HepG2 (cell line): ENCODE results near the gene YY1. TPM values are rescaled to one million over a fixed set of nuclear protein-coding genes. Genes with fewer than 3 reads are reported as not detected.

ENCODE experiments used
- CERS6 ChIP-seq: sonication (generic); formaldehyde crosslinking; IDR thresholded peaks from 2 replicates; pipeline ENCODE4 v1.5.0; 2020; ENCODE audit warnings: missing genetic modification reagents
- FOXK1 ChIP-seq: sonication (generic); formaldehyde crosslinking; IDR thresholded peaks from 2 replicates; pipeline ENCODE4 v1.4.0; 2020; ENCODE audit warnings: low read depth, missing genetic modification reagents, borderline replicate concordance
- GZF1 ChIP-seq: sonication (generic); formaldehyde crosslinking; IDR thresholded peaks from 2 replicates; pipeline ENCODE4 v1.5.1; 2020; ENCODE audit warnings: mild to moderate bottlenecking, missing genetic modification reagents
- HOXD1 ChIP-seq: sonication (generic); formaldehyde crosslinking; IDR thresholded peaks from 2 replicates; pipeline ENCODE4 v1.5.0; 2020; ENCODE audit warnings: missing genetic modification reagents
- ISL2 ChIP-seq: sonication (generic); formaldehyde crosslinking; IDR thresholded peaks from 2 replicates; pipeline ENCODE4 v1.5.0; 2020; ENCODE audit warnings: missing genetic modification reagents
- KMT2B ChIP-seq: IDR thresholded peaks from 2 replicates; pipeline ENCODE4 v1.6.1; 2016; ENCODE audit warnings: missing genetic modification reagents, missing compliant biosample characterization
- NFE2L2 ChIP-seq: fragments of 150-350 bp; IDR thresholded peaks from 2 replicates; pipeline ENCODE4 v1.6.1; 2014; ENCODE audit warnings: low read length
- PHF5A ChIP-seq: IDR thresholded peaks from one replicate; pipeline ENCODE4 v1.6.1; 2018; ENCODE audit warnings: low read depth, missing genetic modification reagents; ENCODE audit not compliant: unreplicated experiment
- PITX1 ChIP-seq: sonication (generic); formaldehyde crosslinking; IDR thresholded peaks from 2 replicates; pipeline ENCODE4 v1.5.1; 2020; ENCODE audit warnings: mild to moderate bottlenecking, missing genetic modification reagents
- TFDP1 ChIP-seq: IDR thresholded peaks from 2 replicates; pipeline ENCODE4 v1.6.1; 2016; ENCODE audit warnings: missing compliant biosample characterization, missing genetic modification reagents, borderline replicate concordance
- THYN1 ChIP-seq: sonication (generic); formaldehyde crosslinking; IDR thresholded peaks from 2 replicates; pipeline ENCODE4 v1.8.1; 2023; ENCODE audit warnings: low read depth, mild to moderate bottlenecking, moderate library complexity, missing genetic modification reagents, borderline replicate concordance
- ZBTB43 ChIP-seq: sonication (generic); formaldehyde crosslinking; conservative IDR thresholded peaks from 2 replicates; pipeline ENCODE4 v1.4.0; 2020; ENCODE audit warnings: missing genetic modification reagents
- ZBTB49 ChIP-seq: sonication (generic); formaldehyde crosslinking; IDR thresholded peaks from 2 replicates; pipeline ENCODE4 v1.4.0; 2020; ENCODE audit warnings: missing genetic modification reagents, borderline replicate concordance
- ZNF484 ChIP-seq: sonication (generic); formaldehyde crosslinking; IDR thresholded peaks from 2 replicates; pipeline ENCODE4 v1.5.1; 2020; ENCODE audit warnings: mild to moderate bottlenecking, low read depth, missing genetic modification reagents, borderline replicate concordance
- ZNF550 ChIP-seq: sonication (generic); formaldehyde crosslinking; IDR thresholded peaks from 2 replicates; pipeline ENCODE4 v1.4.0; 2020; ENCODE audit warnings: mild to moderate bottlenecking, missing genetic modification reagents, borderline replicate concordance
- ZNF720 ChIP-seq: sonication (generic); formaldehyde crosslinking; IDR thresholded peaks from 2 replicates; pipeline ENCODE4 v1.4.0; 2020; ENCODE audit warnings: missing genetic modification reagents
- ZNF777 ChIP-seq: sonication (generic); formaldehyde crosslinking; IDR thresholded peaks from 2 replicates; pipeline ENCODE4 v1.4.0; 2020; ENCODE audit warnings: missing genetic modification reagents
- polyA plus RNA-seq, 8 experiments: library from polyadenylated mRNA; depleted of rRNA in 3 of 8; stranded (reverse) in 7 of 8; unstranded in 1 of 8; fragments of >200 nt; fragmentation: Illumina TruSeq in 4 of 8; extraction: Trizol in 4 of 8; gene quantifications; 2 replicates each; pipeline versions ENCODE4 v1.2.1 to v1.2.3, GENCODE V29; 2011 to 2016; ENCODE audit warnings: low read depth in 4 of 8, missing spikeins in 1 of 8, mixed read lengths in 1 of 8; ENCODE audit not compliant: insufficient read depth in 1 of 8
- total RNA-seq, 5 experiments: library from RNA; depleted of rRNA; stranded (reverse); fragments of >200 nt; fragmentation: Illumina TruSeq; extraction: Trizol; gene quantifications; 2 replicates each; pipeline ENCODE4 v1.2.3, GENCODE V29; 2016; ENCODE audit warnings: low read depth in 1 of 5

The YY1 gene
- total and polyA plus RNA-seq, 2 of the 13 experiments (the other 11 are each of a cell fraction or from before 2014, with no cell fraction given): 29.4 to 68.1 TPM

- TF ChIP-seq ZBTB49 (no peak), KMT2B (CRISPR knock-in tag) (peak; percentile 78), ZBTB43 (CRISPR knock-in tag) (peak; percentile 82; the same call in 1 of the 2 replicates), HOXD1 (CRISPR knock-in tag) (peak; percentile 46; the same call in 1 of the 2 replicates), FOXK1 (CRISPR knock-in tag) (peak; percentile 49; the same call in 1 of the 2 replicates), TFDP1 (CRISPR knock-in tag) (peak; percentile 64; the same call in 1 of the 2 replicates), GZF1 (CRISPR knock-in tag) (peak; percentile 78), CERS6 (CRISPR knock-in tag) (0 out of 2 replicates have a peak, but pooled peaks have one; percentile 62), PHF5A (CRISPR knock-in tag) (no peak), ZNF777 (peak; percentile 85), ZNF484 (CRISPR knock-in tag) (no peak), THYN1 (CRISPR knock-in tag) (no peak), ZNF720 (no peak), ZNF550 (CRISPR knock-in tag) (no peak), PITX1 (CRISPR knock-in tag) (no peak; the same call in 1 of the 2 replicates), ISL2 (peak; percentile 65; the same call in 1 of the 2 replicates), NFE2L2 (no peak)
Observed at GRCh38 chr14:100213956-100214769, 24.8 kb upstream of the YY1 start (continued).
